Hepatocyte (in vitro differentiated cells): Measurements from ENCODE around the gene CD79A. TPM values are rescaled to one million over a fixed set of nuclear protein-coding genes. Genes with fewer than 3 reads are reported as not detected.

Experiments used
- DNase-seq: peaks from one replicate; pipeline ENCODE4 v3.0.0-alpha.2; 2016; ENCODE audit warnings: low spot score
- H2AFZ ChIP-seq: fragments of 200-600 bp; sonication (generic); 2 replicates; pipeline ENCODE4 v1.6.0; 2016; ENCODE audit warnings: antibody characterized with exemption, mild to moderate bottlenecking
- H3K27ac ChIP-seq: fragments of 200-600 bp; sonication (generic); 2 replicates; pipeline ENCODE4 v1.5.1; 2016; ENCODE audit warnings: mild to moderate bottlenecking
- H3K27me3 ChIP-seq: fragments of 200-600 bp; sonication (generic); 2 replicates; pipeline ENCODE4 v1.6.1; 2016
- H3K36me3 ChIP-seq: fragments of 200-600 bp; sonication (generic); replicated peaks from 2 replicates; pipeline ENCODE4 v1.5.1; 2016; ENCODE audit warnings: low read depth; ENCODE audit not compliant: insufficient read depth
- H3K4me1 ChIP-seq: fragments of 200-600 bp; sonication (generic); 2 replicates; pipeline ENCODE4 v1.5.1; 2016; ENCODE audit warnings: mild to moderate bottlenecking, moderate library complexity; ENCODE audit not compliant: insufficient read depth
- H3K4me2 ChIP-seq: fragments of 200-600 bp; sonication (generic); 2 replicates; pipeline ENCODE4 v1.6.0; 2016
- H3K4me3 ChIP-seq: fragments of 200-600 bp; sonication (generic); 2 replicates; pipeline ENCODE4 v1.5.1; 2016; ENCODE audit warnings: mild to moderate bottlenecking
- H3K79me2 ChIP-seq: fragments of 200-600 bp; sonication (generic); 2 replicates; pipeline ENCODE4 v1.6.0; 2017; ENCODE audit warnings: mild to moderate bottlenecking
- H3K9me2 ChIP-seq: fragments of 200-600 bp; sonication (generic); replicated peaks from 2 replicates; pipeline ENCODE4 v1.6.0; 2017; ENCODE audit warnings: mild to moderate bottlenecking; ENCODE audit not compliant: insufficient read depth
- H3K9me3 ChIP-seq: fragments of 200-600 bp; sonication (generic); 2 replicates; pipeline ENCODE4 v1.5.1; 2016; ENCODE audit warnings: low read depth, mild to moderate bottlenecking
- H4K20me1 ChIP-seq: fragments of 200-600 bp; sonication (generic); 2 replicates; pipeline ENCODE4 v1.6.0; 2016; ENCODE audit warnings: mild to moderate bottlenecking; ENCODE audit not compliant: insufficient read depth, poor library complexity, severe bottlenecking
- EZH2 ChIP-seq: fragments of 200-600 bp; sonication (generic); IDR thresholded peaks from 2 replicates; pipeline ENCODE4 v1.6.1; 2016; ENCODE audit warnings: antibody characterized with exemption, mild to moderate bottlenecking, borderline replicate concordance
- EZH2phosphoT487 ChIP-seq: fragments of 200-600 bp; sonication (generic); IDR thresholded peaks from one replicate; pipeline ENCODE4 v1.6.1; 2018; ENCODE audit warnings: antibody characterized with exemption, mild to moderate bottlenecking, low read depth, moderate library complexity; ENCODE audit not compliant: unreplicated experiment, severe bottlenecking
- WGBS: methylation state at CpG from one replicate; pipeline ENCODE4 v1.1.6; 2016; ENCODE audit warnings: low lambda C conversion rate; ENCODE audit errors: missing lambda C conversion rate; 5-methylcytosine and 5-hydroxymethylcytosine counted together
- polyA plus RNA-seq: library from polyadenylated mRNA; unstranded; fragments of >200 nt; fragmentation: Nextera tagmentation; extraction: Ambion mirVana; gene quantifications from 2 replicates; pipeline ENCODE4 v1.2.1, GENCODE V29; 2016
- total RNA-seq: library from RNA; depleted of rRNA; stranded (reverse); fragments of >200 nt; gene quantifications from 2 replicates; pipeline ENCODE4 v1.2.3, GENCODE V29; 2014
- TF ChIP-seq, protein P1 (sequence below): fragments of 200-600 bp; sonication (generic); IDR thresholded peaks from 2 replicates; pipeline ENCODE4 v1.5.1; 2016; ENCODE audit warnings: antibody characterized with exemption, mild to moderate bottlenecking; ENCODE audit not compliant: poor library complexity

CD79A gene
- total and polyA plus RNA-seq, 2 experiments from 2014 or later, result 0.27 to 0.37 TPM

DNA sequence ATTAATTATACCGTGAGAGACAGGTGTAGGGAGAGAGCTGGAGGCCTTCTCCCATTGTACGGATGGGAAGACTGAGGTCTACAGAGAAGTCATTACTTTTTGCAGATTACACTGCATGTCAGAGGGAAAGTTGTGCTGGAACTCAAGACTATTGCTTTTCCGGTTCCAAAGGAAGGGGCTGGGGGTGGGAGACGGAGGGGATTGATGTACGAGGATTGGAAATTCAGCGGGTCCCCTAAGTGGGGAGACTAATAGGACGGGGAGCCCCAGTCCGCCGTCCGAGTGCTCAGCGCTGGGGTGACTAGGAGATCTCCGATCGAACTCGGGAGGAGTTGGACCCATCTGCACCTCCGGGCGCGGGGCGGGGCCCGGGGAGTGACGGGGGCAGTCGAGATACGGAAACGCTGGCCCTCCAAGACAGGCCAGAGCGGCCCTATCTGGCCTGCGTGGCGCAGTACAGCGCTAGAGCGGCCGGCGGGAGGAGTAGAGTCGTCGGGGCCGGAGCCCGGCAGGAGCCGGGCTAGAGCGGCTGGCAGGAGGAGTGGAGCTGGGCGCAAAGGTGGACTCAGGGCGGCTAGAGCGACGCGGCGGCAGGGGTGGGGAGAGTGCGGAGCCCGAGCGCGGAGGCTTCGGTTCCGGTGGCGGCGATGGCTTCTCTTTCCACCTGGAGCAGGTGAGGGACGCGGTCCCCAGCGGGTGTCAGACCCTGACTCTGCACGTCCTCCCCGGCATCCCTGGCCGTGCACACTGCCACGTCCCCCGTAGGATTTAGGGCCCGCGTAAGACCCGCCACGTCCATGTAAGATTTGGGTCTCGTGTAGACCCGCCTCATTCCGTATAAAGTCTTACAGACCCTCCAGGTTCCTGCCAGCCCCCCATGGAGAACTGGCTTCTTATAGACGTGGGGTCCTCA lies 7.0 kb downstream of the CD79A start:
- H3K9me2 ChIP-seq, result no peaks in the 10 kb centered on the region
- peaks cover 13% of the 10 kb centered on the region for H3K4me1 ChIP-seq
- peaks cover 27% of the 10 kb centered on the region for H3K79me2 ChIP-seq
- peak overlapping the region; percentile 40 for H3K27ac ChIP-seq
- no peaks in the 10 kb centered on the region for H3K9me3 ChIP-seq
- peak overlapping the region; percentile 73 for H2AFZ ChIP-seq
- TF ChIP-seq, protein P1, sequence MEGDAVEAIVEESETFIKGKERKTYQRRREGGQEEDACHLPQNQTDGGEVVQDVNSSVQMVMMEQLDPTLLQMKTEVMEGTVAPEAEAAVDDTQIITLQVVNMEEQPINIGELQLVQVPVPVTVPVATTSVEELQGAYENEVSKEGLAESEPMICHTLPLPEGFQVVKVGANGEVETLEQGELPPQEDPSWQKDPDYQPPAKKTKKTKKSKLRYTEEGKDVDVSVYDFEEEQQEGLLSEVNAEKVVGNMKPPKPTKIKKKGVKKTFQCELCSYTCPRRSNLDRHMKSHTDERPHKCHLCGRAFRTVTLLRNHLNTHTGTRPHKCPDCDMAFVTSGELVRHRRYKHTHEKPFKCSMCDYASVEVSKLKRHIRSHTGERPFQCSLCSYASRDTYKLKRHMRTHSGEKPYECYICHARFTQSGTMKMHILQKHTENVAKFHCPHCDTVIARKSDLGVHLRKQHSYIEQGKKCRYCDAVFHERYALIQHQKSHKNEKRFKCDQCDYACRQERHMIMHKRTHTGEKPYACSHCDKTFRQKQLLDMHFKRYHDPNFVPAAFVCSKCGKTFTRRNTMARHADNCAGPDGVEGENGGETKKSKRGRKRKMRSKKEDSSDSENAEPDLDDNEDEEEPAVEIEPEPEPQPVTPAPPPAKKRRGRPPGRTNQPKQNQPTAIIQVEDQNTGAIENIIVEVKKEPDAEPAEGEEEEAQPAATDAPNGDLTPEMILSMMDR, result no peak
- TF ChIP-seq EZH2, result no peak
- no peak for TF ChIP-seq EZH2phosphoT487
- H3K4me3 ChIP-seq, result peak overlapping the region; percentile 59
- H4K20me1 ChIP-seq, result no peaks in the 10 kb centered on the region
- H3K36me3 ChIP-seq, result no peaks in the 10 kb centered on the region
- no peaks in the 10 kb centered on the region for H3K27me3 ChIP-seq
- WGBS, result under 1% methylated on average over 65 of the region's 66 CpGs
- H3K4me2 ChIP-seq, result peak overlapping the region; percentile 95
- DNase-seq, result peak; percentile 98

DNA sequence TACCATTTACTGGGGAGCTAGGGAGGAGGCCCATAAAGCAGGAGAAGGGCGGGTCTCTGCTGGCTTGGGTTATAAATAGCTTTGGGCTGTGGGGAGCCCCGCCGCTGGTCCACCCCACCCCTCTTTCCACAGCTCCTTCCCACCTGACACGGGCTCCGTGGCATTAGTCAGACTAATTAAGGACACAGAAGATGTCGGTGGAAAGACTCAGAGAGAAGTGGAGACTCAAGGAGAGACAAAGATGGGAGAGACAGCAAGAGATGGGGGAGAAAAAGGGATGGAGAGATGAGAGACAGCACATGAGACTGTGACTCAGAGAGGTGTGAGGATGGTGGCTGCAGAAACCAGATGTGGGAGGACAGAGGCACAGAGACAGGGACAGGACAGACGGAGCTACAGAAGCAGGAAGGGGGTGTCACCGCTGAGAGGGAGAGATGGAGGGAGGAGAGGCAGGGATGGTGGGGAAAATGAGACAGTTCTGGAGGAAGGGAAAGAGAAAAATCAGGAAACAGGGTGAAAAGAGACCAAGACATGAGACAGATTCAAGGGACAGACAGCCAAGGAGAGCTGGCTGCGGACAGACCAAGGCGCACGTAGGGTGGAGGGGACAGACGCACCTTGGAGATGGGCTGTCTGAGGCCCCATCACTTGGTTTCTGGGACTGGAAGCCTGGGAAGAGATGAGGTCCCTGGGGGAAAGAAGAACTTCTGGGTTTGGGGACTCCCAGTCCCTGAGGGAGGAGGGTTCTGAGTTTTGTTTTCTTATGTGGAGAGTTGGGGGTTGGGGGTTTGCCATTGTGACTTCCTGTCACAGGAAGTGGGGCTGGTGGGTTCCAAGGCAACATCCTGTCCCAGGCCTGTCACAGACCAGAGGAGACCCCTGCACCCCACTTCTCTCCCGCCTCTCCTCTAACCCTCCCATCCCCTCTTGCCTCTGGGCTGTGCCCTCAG lies 10.0 kb downstream of the CD79A start:
- Histone ChIP-seq H3K27me3 (no peaks in the 10 kb centered on the region), H3K4me1 (peaks cover 13% of the 10 kb centered on the region), H3K27ac (peak overlapping the region; percentile 85), H3K9me2 (no peaks in the 10 kb centered on the region), H3K79me2 (peaks cover 27% of the 10 kb centered on the region), H3K36me3 (no peaks in the 10 kb centered on the region), H4K20me1 (no peaks in the 10 kb centered on the region), H3K4me3 (no peak overlapping the region), H2AFZ (no peak overlapping the region), H3K9me3 (no peaks in the 10 kb centered on the region), H3K4me2 (peak overlapping the region; percentile 51)
- 84% methylated on average over 12 of the region's 13 CpGs for WGBS
- DNase-seq, result no peak
- TF ChIP-seq EZH2 (no peak), EZH2phosphoT487 (no peak)
- TF ChIP-seq, protein P1, result no peak

DNA sequence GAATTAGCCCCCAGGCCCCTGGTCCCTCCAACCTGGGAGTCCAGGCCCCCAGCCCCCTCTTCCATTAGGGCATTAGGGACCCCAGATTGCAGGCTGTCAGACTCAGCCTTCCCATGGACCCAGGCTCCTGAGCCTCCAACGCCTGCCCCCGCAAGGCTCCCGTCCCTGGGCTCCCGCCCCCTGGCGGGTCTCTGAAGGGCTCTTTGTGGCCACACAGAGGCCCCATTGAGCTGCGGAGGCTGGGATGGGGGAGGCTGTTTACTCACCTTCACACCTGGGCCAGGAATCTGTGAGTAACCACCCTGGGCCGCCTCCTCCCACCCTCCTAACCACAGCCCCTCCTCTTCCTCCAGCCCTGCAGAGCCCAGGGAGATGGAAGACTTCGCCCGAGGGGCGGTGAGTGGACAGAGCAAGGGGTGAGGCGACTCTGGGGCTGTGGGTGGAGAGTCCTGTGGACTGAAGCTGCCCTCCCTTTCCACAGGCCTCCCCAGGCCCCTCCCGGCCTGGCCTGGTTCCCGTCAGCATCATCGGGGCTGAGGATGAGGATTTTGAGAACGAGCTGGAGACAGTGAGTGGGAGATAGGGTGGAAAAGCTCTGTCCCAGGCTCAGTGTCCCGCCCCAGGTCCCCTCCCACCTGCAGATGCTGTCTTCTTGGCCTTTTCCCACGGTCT lies 10.8 kb downstream of the CD79A start:
- Histone ChIP-seq H3K4me2 (peak overlapping the region; percentile 51), H3K27me3 (no peaks in the 10 kb centered on the region), H3K4me3 (no peak overlapping the region), H3K9me3 (no peaks in the 10 kb centered on the region), H4K20me1 (no peaks in the 10 kb centered on the region), H3K27ac (peak overlapping the region; percentile 85), H2AFZ (no peak overlapping the region), H3K4me1 (peaks cover 13% of the 10 kb centered on the region), H3K79me2 (peaks cover 27% of the 10 kb centered on the region), H3K36me3 (no peaks in the 10 kb centered on the region), H3K9me2 (no peaks in the 10 kb centered on the region)
- 42% methylated on average over 16 of the region's 17 CpGs for WGBS
- no peak for TF ChIP-seq EZH2
- TF ChIP-seq, protein P1, result peak; percentile 37
- peak; percentile 87 for DNase-seq
